Epithelial cell of prostate (primary cell): Measurements from ENCODE around the gene KCNJ6.

Experiments used
- DNase-seq: peaks from one replicate; pipeline ENCODE4 v3.0.0-alpha.2; 2011; ENCODE audit warnings: low read depth, low spot score
- H3K27ac ChIP-seq: fragments of 450-650 bp; 2 replicates; pipeline ENCODE4 v1.5.1; 2017; ENCODE audit warnings: mild to moderate bottlenecking

The KCNJ6 gene

DNA sequence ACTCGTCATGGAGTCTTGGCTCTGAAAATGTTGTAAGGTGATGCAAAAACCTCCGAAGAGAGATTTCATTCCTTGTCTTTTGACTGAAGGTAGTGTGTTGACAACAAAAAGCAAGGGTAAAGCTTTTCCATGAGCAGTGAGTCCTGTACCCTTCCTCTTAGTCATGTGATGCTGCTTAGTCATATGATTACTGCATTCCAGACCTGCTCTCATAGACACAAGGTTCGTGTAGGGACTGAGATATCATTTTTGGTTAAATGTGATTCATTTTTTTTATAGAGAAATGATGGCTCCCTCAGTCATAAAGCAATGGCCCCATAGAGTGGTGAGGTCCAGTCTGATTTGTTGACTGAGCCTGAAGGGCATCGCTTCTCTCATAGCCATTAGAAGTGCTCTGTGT lies 9.2 kb downstream of the KCNJ6 start:
- H3K27ac ChIP-seq: no peak overlapping the region
- no peak for DNase-seq

DNA sequence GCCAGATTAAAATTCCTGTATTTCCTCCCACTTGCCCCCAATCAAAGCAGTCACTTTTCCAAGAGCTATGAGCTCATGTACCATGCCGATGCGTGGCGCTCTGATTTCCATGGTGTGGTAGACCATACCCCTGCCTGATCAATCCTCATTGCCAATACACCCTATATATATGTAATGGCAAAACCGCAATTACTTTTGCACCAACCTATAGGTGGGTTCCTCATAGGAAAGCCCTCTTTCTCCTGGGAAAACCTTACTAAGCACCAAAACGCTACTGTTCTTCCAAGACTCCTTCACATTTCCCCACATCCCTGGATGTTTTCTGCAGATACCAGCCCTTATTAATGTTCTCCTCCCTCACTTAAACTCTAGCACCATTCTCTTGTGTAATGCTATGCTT lies 11.0 kb downstream of the KCNJ6 start:
- no peak for DNase-seq
- no peak overlapping the region for H3K27ac ChIP-seq

DNA sequence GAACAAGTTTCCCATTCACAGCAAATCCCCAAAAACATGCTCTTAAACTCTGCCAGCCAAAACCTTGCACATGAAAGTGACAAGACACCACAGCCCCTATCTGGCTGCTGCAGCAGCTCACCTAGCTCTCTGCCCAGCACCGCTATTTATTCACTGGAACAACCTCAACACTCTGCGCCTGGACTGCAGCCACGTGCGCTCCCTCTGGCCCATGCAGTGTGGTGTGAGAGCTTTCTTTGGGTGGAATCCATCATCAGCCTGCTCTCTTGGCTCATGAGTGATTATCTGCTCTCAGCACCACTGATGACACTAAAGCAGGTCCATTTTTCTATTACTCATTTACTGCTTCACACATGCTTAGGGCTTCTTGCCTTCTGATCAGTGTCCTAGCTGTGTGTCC lies 11.4 kb downstream of the KCNJ6 start:
- no peak for DNase-seq
- no peak overlapping the region for H3K27ac ChIP-seq

DNA sequence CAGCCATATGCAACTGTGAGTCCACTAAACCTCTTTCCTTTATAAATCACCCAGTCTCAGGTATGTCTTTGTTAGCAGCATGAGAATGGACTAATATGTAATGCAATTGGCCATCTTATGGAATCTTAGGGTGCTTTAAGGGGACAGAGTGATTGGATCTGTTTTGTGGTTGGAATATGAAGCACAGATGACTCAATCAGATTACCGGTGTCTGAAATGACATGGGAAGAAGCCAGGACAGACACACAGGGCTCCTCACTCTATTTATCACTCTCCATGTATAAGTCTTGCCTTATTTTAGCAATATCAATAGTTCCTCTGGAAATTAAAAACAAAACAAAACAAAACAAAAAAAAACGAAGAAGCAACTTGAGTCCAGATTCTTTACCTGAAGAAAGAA lies 12.9 kb downstream of the KCNJ6 start:
- no peak for DNase-seq
- no peak overlapping the region for H3K27ac ChIP-seq

DNA sequence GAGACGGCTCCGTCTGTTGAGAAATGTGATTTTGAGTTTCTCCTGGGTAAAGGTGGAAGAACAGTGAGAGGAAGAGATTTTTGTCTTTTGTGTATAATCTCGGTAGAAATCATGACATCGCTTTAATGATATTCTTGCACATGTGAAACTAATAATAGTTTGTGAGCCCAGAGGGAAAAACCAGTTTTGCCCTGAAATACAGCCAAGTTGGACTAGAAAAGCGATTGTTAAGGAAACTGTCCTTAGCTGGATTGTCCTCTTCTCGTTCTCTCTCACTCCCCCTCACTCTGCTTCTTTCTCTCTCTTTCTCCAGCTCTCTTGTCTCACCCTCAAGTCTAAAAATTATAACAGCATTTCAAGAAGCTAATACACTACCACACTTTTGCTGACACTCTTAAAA lies 17.1 kb downstream of the KCNJ6 start:
- no peak for DNase-seq
- no peak overlapping the region for H3K27ac ChIP-seq

DNA sequence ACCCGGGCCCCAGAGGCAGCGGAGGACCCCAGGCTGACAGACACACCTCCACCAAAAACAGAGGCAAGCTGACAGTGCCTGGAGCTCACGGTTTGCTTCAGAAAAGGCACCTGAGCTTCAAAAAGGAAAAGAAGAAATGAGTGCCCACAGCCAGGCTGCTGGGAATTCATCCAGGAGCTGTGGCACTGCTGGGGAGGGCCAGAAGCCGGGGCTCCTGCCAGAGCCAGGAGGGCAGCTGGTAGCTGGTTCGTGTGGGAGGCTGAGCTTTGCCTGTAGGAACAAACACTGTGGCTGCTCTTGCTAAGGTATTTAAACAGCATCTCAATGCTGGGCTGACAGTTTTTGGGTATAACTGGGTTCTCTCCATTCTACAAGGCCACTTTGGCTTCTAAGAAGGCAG lies 19.5 kb downstream of the KCNJ6 start:
- H3K27ac ChIP-seq: no peak overlapping the region
- no peak for DNase-seq

DNA sequence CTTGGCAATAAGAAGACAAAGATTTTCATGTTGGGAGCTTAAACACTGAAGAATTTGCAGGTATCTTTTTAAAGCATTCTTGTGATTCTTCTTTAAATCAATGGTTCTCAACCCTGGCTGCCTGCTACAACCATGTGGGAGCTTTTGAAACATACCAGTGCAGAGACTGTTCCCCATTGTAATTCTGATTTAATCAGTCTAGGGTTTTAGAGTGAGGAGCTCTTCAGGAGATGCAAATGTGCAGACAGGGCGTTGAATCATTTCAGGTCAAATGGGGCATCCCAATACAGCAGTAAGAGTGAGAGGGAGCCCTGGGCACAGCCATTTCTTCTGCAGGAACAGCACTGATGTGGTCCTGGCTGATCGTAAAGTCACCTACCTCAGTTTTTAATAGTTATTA lies 24.3 kb downstream of the KCNJ6 start:
- H3K27ac ChIP-seq: no peak overlapping the region
- DNase-seq: no peak

DNA sequence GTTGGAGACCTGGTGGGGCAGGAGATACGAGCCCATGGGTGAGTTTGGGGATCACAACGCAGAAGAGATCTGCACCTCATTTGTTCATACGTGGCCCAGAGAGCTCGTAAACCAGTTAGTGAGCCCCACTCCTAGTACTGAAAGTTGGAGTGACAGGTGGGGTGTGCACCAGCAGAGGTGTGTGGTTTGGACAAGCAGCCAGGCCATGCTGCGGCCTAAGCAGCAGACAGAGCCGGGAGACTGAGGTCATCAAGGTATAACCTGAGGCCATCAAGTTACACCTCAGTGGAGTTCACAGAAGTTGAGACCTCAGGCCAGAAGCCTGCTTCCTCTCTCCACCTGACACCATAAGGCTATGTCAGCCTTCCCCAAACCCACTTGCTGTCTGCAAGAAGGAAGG lies 27.6 kb downstream of the KCNJ6 start:
- H3K27ac ChIP-seq: no peak overlapping the region
- no peak for DNase-seq

DNA sequence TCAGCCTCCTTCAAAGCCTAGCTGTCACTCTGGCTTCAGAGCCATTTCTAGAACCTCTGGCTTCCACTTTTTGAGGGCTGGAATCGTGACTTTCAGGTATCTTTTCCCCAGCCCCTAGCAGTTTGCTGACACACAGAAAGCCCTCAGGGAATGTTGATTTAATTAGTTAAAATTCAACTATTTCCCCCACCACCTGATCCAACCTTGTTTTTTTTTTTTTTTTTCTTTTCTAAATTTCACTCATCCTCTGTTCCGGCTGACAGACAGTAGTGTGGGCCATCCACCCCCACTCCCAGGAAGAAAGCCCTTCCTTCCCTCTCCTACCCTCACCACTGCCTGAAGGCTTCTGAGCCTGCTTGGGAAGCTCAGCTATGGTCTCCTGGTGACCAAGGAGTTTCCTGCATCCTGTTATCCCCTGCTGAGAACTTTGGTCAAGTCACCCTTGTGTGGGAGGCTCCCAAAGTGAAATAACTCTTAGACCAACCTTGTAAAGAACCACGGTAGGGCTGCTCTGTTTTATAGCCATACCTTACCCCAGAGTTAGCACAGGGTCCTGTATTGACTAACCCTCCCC lies 29.4 kb downstream of the KCNJ6 start:
- no peak for DNase-seq
- no peak overlapping the region for H3K27ac ChIP-seq

DNA sequence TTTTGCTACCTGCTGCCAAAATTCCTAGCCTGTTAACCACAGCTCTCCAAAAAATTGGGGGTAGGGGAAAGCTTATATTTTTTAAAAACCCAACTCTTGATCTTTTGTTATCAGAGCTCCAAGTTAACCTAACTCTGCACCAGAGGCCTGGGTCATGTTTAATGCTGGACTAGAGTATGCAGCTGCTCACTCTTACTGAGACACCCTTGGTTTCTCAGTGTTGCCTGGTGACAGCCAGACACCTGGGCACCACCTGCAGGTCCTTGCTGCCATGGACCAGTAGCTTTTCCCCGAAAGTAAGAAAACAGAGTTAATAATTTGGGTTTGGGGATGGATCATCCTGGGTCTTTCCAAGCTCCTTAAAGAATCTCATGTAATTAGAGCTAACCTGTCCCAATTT lies 30.1 kb downstream of the KCNJ6 start:
- no peak overlapping the region for H3K27ac ChIP-seq
- no peak for DNase-seq

DNA sequence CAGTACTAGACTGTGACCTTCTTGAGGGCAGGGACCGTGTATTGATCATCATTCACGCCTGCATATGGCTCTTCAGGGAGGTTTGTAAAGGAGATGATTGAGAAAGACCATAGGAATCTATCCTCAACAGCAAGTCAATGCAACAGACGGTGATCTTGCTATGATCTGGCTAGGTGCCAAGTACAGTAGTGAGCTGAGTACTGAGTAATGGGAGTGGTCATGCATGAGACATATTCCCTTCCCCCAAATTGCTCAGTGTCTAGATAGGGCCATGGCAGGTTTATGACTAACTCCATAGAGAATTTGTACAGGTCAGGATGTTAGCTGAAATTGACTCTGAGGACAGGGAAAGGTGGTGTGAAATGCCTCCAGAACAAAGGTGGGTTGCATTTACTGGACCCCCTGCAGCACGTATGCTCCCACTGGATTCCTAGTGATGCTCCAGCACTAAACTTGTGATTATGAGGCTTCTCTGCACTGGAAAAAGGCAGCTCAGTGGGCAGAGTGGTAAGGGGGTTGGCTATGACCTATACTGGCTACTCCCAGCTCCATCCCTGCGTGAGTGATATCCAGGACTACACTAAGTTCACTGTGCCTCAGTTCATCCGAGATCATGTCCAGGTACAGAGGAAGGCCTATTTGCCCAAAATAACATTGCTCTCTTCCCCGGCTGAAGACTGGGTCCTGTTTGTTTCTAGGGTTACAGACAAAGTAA lies 37.2 kb downstream of the KCNJ6 start:
- no peak overlapping the region for H3K27ac ChIP-seq
- peak; percentile 94 for DNase-seq

DNA sequence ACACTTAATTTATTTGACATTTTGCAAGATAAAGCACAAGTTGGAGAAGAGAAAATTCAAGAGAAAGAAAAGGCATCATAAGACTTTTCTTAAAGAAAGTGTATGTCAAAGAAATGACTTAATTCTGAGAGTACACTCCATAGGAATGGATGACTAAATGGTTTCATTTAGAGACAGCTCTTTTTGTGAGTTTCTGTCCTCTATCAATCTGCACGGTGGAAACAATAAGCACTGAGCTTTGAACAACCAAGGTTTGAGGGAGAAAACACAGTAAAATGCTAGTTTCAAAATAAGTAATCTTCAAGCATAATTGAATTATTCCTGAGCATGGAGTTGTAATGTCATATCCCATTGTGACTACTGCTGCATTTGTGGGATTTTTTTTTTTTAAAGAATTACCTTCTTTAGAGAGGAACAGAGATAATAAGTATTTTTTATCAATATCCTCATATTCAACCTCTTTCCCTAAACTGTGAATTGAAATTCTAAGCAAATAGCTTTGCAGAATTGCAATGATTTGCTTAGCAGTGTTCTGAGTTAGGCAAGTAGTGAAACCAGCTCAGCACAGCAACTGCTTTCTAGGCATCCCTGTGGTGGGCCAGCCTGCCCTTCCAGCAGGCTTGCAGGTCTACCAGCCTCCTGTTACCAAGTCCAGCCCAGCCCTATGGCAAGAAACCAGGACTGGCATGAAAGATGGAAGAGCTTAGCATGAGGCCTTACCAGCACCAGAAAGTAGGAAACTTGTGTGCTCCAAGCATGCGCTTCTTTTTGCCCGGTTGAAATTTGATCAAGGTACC lies 38.2 kb downstream of the KCNJ6 start:
- DNase-seq: no peak
- H3K27ac ChIP-seq: no peak overlapping the region

DNA sequence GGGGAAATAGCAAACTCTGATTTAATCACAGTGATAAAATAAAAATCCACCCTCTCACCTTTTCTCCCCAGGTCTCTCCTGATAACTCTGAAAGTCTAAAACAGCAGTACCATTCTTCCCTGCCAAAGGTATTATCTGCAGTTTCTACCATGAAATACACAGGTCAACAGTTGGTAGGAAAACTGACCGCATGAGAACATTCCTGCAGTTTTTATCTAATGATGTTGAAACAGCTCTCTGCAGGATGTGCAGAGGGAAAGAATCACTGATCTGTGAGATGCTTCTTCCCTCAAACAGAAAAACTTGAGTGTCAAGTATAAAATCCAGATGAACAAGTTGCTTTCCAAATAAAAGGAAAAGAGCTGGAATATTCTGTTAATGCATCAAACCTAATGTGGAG lies 39.1 kb downstream of the KCNJ6 start:
- no peak overlapping the region for H3K27ac ChIP-seq
- DNase-seq: no peak

DNA sequence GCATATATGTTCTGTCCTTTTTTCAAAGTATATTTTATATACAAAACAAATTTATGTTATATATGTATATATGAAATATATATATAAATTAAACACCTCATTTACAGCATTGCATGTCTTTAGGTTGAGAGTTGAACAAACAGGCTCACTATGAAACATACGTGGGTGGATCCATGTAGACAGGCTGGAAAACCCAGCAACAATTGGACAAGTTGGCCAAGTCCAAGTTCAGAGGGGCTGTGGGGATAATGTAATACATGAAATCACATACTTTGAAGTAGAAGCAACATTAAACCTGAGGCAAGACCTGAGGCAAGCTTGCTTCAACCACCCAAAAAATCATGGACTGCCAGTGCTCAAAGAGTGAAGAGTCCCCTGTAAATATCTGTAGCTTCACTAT lies 39.7 kb downstream of the KCNJ6 start:
- no peak overlapping the region for H3K27ac ChIP-seq
- DNase-seq: no peak

DNA sequence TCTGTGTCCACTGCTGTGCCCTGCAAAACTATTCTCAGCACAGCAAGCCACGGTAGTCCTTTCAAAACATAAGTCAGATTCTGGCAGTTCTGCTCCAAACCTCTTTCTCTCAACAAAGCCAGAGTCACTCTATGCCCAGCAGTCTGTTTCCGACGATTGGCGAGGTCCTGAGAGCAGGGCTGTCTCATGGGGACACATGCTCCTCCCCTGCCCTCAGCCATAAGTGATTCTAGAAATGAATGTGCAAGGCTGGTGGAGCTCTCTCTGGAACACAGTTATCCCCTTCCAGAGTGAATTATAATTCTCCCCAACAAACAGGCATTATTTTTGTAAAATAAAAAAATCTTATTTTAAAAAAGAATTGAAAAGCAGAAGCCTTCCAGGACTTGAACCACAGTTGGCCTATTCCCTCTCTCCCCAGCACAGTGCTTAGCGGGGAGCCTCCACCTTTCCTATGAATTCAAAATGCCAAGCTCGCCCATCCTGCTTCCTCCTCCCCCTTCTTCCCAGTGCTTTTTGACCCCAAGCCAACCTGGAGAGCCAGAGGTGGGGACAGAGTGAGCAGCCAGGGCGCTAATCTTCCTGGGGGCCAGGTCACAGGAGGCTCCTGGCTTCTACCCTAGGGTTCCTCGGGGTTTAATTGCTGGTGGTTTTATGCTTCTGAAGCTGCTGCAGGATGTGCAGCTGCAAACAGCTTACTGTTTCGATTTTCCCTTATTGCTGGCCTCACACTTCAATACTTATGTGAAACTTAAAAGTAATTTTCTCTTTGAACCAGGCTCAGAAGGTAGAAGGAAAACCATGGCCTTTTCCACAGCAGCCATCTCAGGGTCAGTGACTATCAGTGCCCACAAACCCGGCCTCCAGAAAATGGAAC lies 41.1 kb downstream of the KCNJ6 start:
- DNase-seq: no peak
- no peak overlapping the region for H3K27ac ChIP-seq

DNA sequence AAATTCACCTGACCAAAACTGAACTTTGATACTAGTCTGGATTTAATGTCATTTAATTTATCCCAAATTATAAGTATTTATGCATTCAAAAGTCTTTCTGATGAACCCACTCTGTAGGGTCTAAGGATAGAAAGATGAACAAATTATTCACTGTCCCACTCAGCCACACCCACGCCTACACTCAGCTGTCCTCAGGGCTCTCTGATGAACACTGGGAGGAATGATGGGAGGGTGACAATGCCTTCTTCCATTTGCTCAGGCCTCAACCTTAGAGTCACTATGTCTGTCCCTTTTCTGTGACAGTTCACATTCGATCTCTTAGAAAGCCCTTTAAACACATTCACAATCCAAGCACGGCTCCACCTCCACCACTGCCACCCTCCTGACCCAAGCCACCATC lies 41.8 kb downstream of the KCNJ6 start:
- DNase-seq: no peak
- H3K27ac ChIP-seq: no peak overlapping the region

DNA sequence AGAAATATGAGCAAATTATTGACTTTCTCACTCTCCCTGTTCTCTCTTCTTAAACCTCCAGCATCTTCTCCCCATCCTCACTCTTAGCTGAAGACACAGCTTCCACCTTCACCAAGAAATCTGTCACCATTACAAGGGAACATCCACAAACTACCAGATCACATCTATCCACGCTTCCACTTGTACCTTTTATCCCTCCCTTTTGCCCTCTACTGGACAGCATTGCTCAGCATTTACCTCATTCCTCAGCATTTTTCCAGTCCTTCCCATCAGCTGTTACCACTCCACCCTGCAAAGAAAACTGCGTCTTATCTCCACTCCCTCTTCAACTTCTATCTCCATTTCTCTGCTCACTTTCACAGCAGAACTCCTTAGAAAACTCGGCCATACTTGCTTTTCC lies 42.6 kb downstream of the KCNJ6 start:
- no peak for DNase-seq
- no peak overlapping the region for H3K27ac ChIP-seq

DNA sequence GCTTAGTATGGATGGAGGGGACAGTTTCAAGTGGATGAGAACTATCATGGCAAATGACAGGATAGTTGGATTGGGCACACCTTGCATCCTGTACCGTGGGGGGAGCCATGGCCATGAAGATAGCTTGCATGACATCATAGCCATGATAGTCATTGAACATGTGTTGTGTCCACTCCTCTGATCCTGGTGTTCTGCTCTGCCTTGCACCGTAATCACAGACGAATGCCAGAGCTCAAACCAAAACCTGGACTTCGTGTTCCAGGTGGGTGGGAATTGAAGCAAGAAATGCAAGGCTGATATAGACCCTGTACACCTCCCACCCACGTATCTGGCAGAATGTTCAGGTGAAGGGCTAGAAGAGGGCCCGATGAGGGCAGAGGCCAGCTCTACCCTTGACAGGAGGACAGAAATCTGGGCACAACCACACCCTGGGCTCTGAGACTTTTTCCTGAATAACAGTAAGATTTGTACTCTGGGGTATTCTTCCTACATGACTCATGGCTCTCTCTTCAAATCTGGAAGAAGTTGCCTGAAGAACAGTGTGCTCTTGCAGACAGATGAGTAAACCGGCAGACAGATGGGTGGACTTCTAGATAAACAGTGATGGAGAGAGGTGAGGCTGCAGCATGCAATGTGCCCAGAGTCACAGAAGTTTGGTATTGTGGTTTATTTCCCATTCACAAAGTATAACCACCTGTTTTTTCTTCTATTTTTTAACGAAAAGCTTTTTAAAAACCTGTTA lies 45.0 kb downstream of the KCNJ6 start:
- no peak for DNase-seq
- no peak overlapping the region for H3K27ac ChIP-seq

DNA sequence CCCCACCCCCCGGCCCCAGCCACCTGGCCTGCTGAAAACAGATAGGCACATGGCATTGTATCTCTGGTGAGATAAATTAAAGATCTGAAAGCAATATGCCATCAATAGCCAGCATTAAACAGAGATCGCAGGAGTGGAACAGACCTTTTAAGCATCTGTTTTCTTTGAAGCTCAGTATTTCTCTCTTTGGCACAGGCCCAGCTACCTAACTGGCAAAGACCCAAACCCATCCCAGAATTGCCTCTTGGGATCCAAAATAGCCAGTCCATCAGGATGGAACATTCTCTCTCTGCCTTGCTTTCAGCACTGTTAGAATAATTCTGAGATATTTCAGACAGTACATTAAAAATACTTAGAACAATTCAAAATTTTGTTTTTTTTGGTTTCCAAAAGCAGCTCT lies 46.0 kb downstream of the KCNJ6 start:
- no peak overlapping the region for H3K27ac ChIP-seq
- no peak for DNase-seq

DNA sequence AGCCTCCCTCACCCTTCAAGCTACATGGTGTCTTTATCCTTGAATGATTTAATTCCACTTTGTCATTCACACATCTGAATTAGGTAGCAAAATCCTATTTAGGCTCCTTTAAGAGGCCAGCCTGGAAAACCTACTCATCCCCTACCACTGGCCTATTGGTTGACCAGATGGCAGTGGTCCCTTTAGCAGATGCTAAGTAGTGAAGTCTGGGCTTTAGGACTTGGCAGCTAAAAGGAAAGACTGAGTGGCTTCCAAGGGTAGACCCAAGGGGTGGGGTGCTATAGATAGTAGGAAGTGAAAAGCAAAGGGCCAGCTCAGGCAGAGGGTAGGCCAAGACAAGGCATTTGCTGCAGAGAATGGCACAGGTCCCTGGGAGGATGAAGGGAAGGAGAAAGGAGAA lies 46.6 kb downstream of the KCNJ6 start:
- no peak overlapping the region for H3K27ac ChIP-seq
- no peak for DNase-seq
